Measurements from ENCODE around the gene DDX54.
A peak's percentile ranks its signal among the peaks of the same experiment; 100 is the strongest.
"Not testable (repeated sequence)": the region's sequence is repeated elsewhere in the genome, so short reads cannot be mapped to it uniquely, and the experiment has no call there.

Gene DDX54

GRCh38 chr12:113137861-113138783 is 47.2 kb downstream of the DDX54 start:
- DNase-seq = no peak

- DNase-seq = no peak
Observed at GRCh38 chr12:113136990-113137511, 48.2 kb downstream of the DDX54 start.

GRCh38 chr12:113136128-113136989 is 48.9 kb downstream of the DDX54 start:
- DNase-seq = peak; percentile 54 to 57

DNA sequence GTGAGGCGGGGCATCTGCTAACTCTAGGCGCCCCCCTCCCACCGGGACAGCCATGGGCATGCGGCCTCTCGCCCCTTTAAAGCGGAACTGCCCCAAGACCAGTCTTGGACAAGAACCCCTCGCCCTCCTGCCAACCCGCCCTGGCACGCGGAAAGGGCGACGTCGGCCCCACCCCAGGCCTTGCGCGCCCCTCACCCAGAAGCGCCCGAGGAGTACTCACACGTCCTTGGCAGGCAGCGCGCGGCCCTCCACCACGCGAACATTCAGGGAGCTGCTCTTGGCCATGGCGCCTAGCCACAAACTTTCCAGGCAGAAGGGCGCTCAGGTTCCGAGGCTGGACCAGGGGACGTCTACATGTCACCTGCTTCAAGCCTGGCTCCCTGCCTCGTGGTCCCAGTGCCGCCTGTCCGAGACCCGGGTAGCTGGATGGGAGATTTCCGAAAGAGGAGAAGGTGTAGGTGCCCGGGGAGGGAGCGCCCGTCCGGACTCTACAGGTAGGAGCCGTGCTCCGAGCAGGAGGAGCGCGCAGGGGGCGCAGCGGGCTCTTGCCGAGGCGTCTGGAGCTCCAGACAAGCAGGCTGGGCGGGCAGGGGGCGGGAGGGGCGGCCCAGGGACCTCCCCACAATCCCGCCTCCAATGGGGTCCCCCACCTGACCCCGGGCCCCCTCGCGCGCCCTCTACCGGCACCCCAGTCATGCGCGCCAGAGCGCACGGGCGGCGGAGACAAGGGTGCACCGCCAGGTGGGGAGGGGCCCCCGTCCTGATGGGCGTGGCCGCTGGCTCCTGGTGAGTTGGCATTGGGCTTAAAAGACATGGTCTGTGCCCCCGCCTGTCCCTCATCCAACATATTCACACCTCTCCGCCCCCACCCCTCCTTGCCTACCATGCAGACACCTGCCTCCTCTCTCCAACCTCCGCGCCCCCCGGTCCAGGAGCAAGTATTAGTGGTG is 49.8 kb downstream of the DDX54 start, which contains the start of gene RASAL1:
TSS of gene RASAL1 (minus strand) at position 584 of the 950 bp plus-strand sequence. CDS start at position 285, 299 bp downstream.
- peak; percentile 72 to 76 for DNase-seq

- DNase-seq = no peak
Observed at GRCh38 chr12:113134521-113134951, 50.7 kb downstream of the DDX54 start.

DNA sequence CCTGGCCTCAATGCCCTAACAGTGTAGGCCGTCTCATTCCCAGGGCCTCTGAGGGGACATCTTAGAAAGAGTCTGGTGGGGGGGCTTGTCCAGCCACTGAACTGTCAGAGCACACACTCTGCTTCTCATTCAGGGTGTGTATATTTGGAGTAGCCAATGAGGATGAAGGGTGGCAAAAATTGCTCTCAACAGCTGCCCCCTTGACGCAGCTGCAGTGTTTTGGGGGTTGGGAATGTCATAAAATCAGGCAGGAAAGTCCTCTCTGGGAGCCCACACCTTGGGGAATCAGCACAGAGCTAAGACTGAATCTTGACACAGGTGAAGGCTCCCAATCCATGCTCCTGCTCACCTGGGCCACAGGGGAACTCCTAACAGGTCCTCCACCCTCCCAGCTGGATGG is 51.2 kb downstream of the DDX54 start:
- DNase-seq = no peak

DNA sequence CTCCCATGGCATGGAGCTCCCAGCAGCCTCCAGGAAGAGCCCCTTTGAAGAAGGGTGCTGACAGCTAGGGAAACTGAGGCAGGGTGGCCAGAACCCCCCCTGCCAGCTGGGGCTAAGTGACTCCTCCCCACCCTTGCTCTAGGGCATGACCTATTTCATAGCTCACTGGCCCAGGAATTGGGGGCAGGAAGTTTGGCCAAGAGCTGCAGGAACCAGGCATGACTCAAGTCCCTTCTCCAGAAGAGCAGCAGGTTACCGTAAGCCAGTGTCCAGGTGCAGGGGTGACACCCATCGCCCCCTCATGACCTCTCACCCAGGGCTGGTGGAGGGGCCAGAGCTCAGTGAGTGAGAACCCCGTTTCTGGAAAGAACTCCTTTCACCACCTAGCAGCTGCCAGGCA is 51.6 kb downstream of the DDX54 start:
- DNase-seq = no peak

DNA sequence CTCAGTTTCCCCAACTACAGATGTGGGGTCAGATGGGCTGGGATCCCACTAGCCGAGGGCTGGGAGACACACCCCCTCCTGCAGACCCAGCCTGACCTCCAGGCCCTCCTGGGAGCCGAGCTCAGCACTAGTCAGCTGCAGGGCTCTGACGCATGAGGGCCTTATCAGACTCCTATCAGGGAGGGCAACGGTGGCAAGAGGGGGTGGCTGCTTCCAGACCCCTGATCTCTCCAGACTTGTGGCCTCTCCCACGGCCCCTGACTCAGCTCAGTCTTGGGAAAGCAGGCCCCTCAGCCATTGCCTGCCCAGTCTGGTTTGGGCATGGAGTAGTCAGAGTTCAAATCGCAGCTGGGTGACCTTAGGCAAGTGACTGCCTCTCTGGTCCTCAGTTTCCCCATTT is 52.2 kb downstream of the DDX54 start:
- DNase-seq = no peak

DNA sequence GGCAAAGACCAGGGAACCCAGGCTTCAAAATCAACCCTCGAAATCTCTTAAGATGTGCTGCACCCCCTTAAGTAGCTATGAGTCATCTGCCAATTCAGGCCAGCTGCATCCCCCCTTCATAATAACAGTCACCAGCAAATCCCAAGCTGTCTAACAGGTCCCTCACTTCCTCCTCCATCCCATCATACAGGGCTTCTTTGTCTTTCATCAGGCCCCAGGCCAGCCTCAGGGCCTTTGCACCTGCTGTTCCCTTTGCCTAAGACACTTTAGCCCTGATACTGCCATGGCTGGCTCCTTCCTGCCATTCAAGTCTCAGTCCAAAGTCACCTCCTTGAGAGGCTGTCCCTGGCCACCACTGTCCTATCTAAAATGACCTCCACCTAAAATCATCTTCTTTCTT is 53.7 kb downstream of the DDX54 start:
- DNase-seq = no peak

DNA sequence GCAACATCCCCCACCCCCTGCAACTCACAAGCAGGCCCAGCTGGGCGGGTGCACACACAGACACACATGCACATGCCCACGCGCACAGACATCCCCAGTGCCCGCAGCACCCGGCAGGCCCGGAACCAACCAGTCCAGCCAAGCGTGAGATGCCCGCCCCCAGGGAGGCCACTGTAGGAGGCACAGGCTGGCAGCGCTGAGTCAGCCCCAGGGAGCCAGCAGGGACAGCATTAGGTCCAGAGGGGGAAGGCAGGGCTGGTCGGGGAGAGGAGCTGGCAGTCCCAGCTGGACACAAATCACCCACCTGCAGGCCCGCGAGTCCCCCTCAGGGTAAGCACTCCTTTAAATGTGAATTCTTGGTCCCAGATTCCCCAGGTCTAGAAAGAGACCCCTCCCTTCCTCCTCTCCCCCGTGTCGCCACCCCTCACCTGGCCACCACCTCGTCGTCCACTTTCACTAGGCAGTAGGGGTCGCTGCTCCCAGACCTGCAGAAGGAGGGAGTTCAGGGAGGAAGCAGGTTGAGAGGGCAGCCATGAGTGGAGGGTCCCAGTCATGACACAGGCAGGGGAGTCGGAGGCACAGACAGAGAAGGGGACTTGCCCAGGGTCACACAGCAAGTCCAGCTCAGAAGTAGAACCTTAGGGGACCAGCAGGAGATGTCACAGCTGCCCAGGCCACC is 54.7 kb downstream of the DDX54 start:
- no peak for DNase-seq

GRCh38 chr12:113129664-113130456 is 55.4 kb downstream of the DDX54 start:
- DNase-seq = no peak

DNA sequence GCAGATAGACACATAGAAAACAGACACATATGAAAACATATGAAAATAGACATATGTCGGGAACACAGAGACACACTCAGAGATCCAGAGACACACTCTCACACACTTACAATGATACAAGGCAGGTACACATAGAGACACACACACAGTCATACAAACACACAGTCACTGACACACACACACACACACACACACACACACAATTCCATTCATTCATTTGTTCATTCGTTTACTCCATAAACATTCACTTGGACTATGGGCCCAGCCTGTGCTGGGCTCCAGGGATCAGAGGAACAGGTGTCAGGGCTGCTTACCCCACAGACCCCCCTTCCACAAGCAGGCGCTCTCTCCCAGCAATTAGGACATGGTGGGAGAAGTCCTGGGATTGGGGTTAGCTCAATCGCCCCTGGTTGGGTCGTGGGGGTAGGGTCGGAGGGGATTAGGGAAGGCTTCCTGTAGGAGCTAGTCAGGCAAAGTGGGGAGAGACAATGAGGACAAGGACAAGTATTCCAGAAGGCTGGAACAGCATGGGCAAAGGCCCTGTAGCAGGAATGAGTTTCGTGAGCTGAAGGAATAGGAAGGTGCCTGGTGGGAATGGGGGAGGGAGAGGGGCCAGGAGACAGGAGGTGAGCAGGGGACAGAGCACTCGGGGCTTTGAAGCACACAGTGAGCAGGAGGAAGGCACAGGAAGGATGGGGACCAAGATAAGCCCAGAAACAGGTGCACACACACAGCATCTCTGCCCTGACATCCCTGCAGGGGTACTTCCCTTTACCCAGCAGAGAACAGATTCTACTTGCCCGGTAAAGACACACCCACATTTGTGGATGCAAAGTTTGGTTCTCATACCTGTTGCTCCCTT is 56.2 kb downstream of the DDX54 start:
- DNase-seq = no peak

DNA sequence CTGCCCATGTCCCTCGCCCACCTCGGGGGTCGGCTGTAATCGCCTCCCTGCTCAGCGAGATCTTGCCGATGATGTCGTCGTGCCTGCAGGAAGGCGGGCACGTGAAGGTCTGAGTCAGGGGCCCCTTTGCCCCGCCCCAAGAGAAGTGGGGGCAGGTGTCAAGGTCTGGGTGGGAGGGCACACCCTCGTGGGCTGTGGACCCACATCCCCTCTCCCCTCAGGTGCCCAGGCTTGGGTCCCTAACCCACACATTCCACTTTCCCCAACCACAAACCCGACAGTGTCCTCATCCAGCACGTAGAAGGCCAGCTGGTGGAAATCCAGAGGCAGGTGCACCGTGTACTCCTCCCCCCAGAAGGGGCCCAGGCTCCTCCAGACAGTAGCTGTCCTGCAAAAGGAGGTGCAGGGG is 57.5 kb downstream of the DDX54 start:
- no peak for DNase-seq

- DNase-seq = no peak
Observed at GRCh38 chr12:113120670-113121370, 64.5 kb downstream of the DDX54 start.

DNA sequence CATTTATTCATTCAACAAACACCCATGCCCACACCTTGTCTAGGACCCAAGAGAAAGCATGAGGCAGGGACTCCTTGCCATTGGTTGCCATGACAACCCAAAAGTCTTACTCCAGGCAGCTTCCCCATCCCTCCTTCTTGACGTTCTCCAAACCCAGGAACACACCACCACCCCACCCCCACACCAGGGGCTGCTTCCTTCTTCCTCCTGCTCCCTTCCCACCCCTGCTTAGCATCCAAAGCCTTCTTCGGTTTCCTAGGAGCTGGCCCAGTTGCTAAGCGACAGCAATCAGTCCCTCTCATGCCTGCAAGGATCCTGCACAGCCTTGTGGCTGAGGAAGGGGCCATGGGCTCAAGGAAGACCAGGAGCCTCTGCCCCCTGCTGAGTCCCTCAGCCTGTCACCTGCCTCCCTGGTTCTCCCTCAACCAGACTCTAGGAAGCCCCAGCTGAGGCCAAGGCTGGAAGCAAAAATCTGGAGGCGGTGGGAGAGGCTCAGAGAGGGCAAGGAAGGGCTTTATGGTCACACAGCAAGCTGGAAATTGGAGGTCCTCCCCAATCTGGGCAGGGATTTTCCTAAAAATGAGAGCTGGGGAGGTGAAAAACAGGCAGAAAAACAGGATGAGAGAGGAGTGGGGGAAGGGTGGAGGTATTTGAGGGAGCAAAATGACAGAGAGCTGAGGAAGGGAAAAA is 65.2 kb downstream of the DDX54 start:
- no peak for DNase-seq

GRCh38 chr12:113118142-113118541 is 67.1 kb downstream of the DDX54 start:
- DNase-seq = no peak

DNA sequence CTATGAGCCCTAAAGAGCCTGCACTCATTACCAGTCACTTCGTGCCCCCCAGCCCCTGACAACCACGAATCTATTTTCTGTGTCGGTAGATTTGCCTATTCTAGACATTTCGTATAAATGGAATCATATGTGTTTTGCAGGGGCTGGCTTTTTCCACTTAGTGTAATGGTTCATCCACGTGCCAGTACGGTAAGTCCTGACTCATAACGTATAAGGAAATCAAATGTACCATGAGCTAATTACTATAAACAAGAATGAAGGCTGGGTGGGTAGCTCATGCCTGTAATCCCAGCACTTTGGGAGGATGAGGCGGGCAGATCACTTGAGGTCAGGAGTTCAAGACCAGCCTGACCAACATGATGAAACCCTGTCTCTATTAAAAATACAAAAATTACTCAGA is 67.6 kb downstream of the DDX54 start:
- not testable (repeated sequence) for DNase-seq

DNA sequence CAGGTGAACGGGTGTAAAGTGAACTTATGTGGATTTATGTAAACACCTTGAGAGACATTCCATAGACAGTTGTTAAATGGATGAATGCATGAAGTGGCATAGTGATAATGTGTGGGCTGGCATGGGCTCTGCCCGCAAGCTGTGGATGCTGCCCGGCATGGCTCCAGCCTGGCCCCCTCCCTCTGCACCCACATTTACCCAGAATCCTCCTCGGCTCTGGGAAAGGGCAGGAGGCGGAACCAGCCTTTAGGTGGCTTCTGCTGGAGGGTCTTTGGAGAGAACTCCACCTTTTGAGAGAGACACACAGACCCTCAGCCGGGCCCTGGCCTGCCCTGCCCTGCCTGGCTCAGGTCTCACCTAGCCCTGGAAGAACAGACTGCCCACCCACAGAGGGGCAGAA is 68.4 kb downstream of the DDX54 start:
- DNase-seq = no peak

All from activated CD4-positive, alpha-beta T cell treated with anti-CD3 and anti-CD28 coated beads, Interleukin-2, amount 50 U/mL, for 4 hours (primary cell).